SK-N-SH treated with all-trans-retinoic acid at 6 μM for 48 hours (cell line): ENCODE measurements around the gene TRPV5.

ENCODE experiments used
- ARNTL ChIP-seq: fragments of 450-650 bp; formaldehyde crosslinking; IDR thresholded peaks from 2 replicates; pipeline ENCODE4 v1.5.0; 2020; ENCODE audit warnings: low read depth, mild to moderate bottlenecking, moderate library complexity, borderline replicate concordance
- BACH2 ChIP-seq: fragments of 250-450 bp; sonication (Bioruptor Pico); IDR thresholded peaks from 2 replicates; pipeline ENCODE4 v1.9.0; 2021; ENCODE audit warnings: mild to moderate bottlenecking, borderline replicate concordance
- CREB5 ChIP-seq: fragments of 250-450 bp; sonication (Bioruptor Pico); IDR thresholded peaks from 2 replicates; pipeline ENCODE4 v1.5.1; 2020; ENCODE audit warnings: low read depth, mild to moderate bottlenecking, moderate library complexity
- PATZ1 ChIP-seq: fragments of 250-450 bp; sonication (Bioruptor Pico); IDR thresholded peaks from 2 replicates; pipeline ENCODE4 v1.8.0; 2020; ENCODE audit warnings: mild to moderate bottlenecking, moderate library complexity, borderline replicate concordance
- POU6F1 ChIP-seq: fragments of 250-450 bp; sonication (Bioruptor Pico); IDR thresholded peaks from 2 replicates; pipeline ENCODE4 v1.8.0; 2021; ENCODE audit warnings: low read depth, mild to moderate bottlenecking, moderate library complexity, borderline replicate concordance
- PPARA ChIP-seq: fragments of 250-450 bp; sonication (Bioruptor Pico); IDR thresholded peaks from 2 replicates; pipeline ENCODE4 v1.5.0; 2020; ENCODE audit warnings: mild to moderate bottlenecking, borderline replicate concordance
- TSHZ2 ChIP-seq: fragments of 250-450 bp; sonication (Bioruptor Pico); IDR thresholded peaks from 2 replicates; pipeline ENCODE4 v1.5.0; 2020; ENCODE audit warnings: mild to moderate bottlenecking, moderate library complexity
- ZC3H10 ChIP-seq: fragments of 250-450 bp; sonication (Bioruptor Pico); IDR thresholded peaks from 2 replicates; pipeline ENCODE4 v1.5.1; 2021; ENCODE audit warnings: mild to moderate bottlenecking, moderate library complexity
- ZFP3 ChIP-seq: fragments of 250-450 bp; sonication (Bioruptor Pico); IDR thresholded peaks from 2 replicates; pipeline ENCODE4 v1.5.0; 2020; ENCODE audit warnings: mild to moderate bottlenecking, moderate library complexity
- ZNF565 ChIP-seq: fragments of 450-650 bp; formaldehyde crosslinking; conservative IDR thresholded peaks from 2 replicates; pipeline ENCODE4 v1.5.0; 2020; ENCODE audit warnings: low read depth, mild to moderate bottlenecking, moderate library complexity
- ZNF8 ChIP-seq: fragments of 450-650 bp; formaldehyde crosslinking; IDR thresholded peaks from 2 replicates; pipeline ENCODE4 v1.5.0; 2020; ENCODE audit warnings: mild to moderate bottlenecking, moderate library complexity

GRCh38 chr7:142910031-142910433 is 23.5 kb downstream of the TRPV5 start:
- no peak for TF ChIP-seq PATZ1
- TF ChIP-seq CREB5 (CRISPR knock-in tag): no peak
- TF ChIP-seq ZFP3 (CRISPR knock-in tag): no peak
- no peak for TF ChIP-seq TSHZ2 (CRISPR knock-in tag)
- TF ChIP-seq POU6F1 (CRISPR knock-in tag): no peak
- no peak for TF ChIP-seq ARNTL
- no peak for TF ChIP-seq PPARA
- TF ChIP-seq ZNF8: no peak
- TF ChIP-seq ZC3H10 (CRISPR knock-in tag): no peak
- no peak for TF ChIP-seq ZNF565
- TF ChIP-seq BACH2: no peak
